ENCODE measurements around the gene PLXNC1.

- TF ChIP-seq CTCF (IDR thresholded peaks at IDR 0.05) (no peak), POLR2A (IDR thresholded peaks at IDR 0.05) (peak in 1 of 4 donors; percentile 17), EP300 (IDR thresholded peaks at IDR 0.05) (no peak)
Observed at GRCh38 chr12:94172031-94172430, 23.7 kb downstream of the PLXNC1 start.

Data from upper lobe of left lung (tissue), 4 donors.